Measurements from ENCODE around the gene PTPN21.

DNA sequence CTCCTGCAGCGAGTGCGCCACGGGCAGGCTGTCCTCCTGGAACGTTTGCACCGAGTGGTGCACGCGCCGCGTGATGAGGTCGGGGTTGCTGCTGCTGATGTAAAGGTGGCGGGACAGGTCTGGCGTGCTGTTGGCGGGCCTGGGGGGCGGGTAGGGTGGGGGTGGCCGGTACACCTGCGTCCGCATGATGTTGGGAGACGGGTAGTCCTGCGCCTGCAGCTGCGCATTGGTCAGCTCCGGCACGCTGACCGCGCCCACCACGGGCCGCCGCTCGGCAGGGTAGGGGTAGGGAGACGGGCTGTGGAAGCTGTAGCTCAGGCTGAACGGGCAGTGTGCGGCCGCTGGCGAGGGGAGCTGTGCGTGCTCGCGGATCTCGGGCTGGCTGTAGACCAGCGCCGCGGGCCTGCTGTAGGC, 75.2 kb downstream of the PTPN21 start:
- TF ChIP-seq POLR2A (IDR thresholded peaks at IDR 0.05) (no peak), CTCF (IDR thresholded peaks at IDR 0.05) (no peak)

All from uterus (tissue), 2 donors.